Suprapubic skin (tissue), 4 donors: ENCODE data around the gene GGCX. TPM values are rescaled to one million over a fixed set of nuclear protein-coding genes. Genes with fewer than 3 reads are reported as not detected.
"Not testable (repeated sequence)": the region's sequence is repeated elsewhere in the genome, so short reads cannot be mapped to it uniquely, and the experiment has no call there.

ENCODE experiments used
- DNase-seq, 2 donors: peaks; one replicate each; pipeline ENCODE4 v3.0.0-alpha.2; 2019; ENCODE audit warnings: low spot score in 2 of 2
- H3K27ac ChIP-seq: fragments of 200-600 bp; sonication (generic); one replicate; pipeline ENCODE4 v1.5.1; 2019
- H3K27me3 ChIP-seq: fragments of 200-600 bp; sonication (generic); one replicate; pipeline ENCODE4 v1.5.1; 2019
- H3K36me3 ChIP-seq: fragments of 200-600 bp; sonication (generic); one replicate; pipeline ENCODE4 v1.5.1; 2019
- H3K4me1 ChIP-seq: fragments of 200-600 bp; sonication (generic); one replicate; pipeline ENCODE4 v1.5.1; 2019
- H3K4me3 ChIP-seq: fragments of 200-600 bp; sonication (generic); one replicate; pipeline ENCODE4 v1.5.1; 2019; ENCODE audit warnings: mild to moderate bottlenecking
- H3K9me3 ChIP-seq: fragments of 200-600 bp; sonication (generic); one replicate; pipeline ENCODE4 v1.5.1; 2019
- CTCF ChIP-seq, 2 donors: fragments of 200-600 bp in 1 of 2; fragments of 450-650 bp in 1 of 2; sonication (generic) in 1 of 2; IDR thresholded peaks; one replicate each; pipeline ENCODE4 v1.5.1; 2016 to 2019; ENCODE audit warnings: antibody characterized with exemption in 2 of 2, mild to moderate bottlenecking in 1 of 2, moderate library complexity in 1 of 2
- EP300 ChIP-seq: sonication (generic); formaldehyde crosslinking; IDR thresholded peaks from one replicate; pipeline ENCODE4 v1.6.1; 2017; ENCODE audit warnings: antibody characterized with exemption
- POLR2A ChIP-seq, 2 donors: fragments of 450-650 bp; IDR thresholded peaks; one replicate each; pipeline ENCODE4 v1.6.1; 2017; ENCODE audit warnings: antibody characterized with exemption in 2 of 2, mild to moderate bottlenecking in 2 of 2, moderate library complexity in 2 of 2
- POLR2AphosphoS5 ChIP-seq, 3 donors: sonication (generic); formaldehyde crosslinking; IDR thresholded peaks; one replicate each; pipeline ENCODE4 v1.6.1; 2017; ENCODE audit warnings: antibody characterized with exemption in 3 of 3
- whole genome bisulfite sequencing: methylation state at CpG from one replicate; pipeline ENCODE4 v1.1.5; 2018; 5-methylcytosine and 5-hydroxymethylcytosine counted together
- total RNA-seq, 4 donors: library from RNA; depleted of rRNA; stranded (reverse); fragments of >200 nt; gene quantifications; one replicate each; pipeline ENCODE4 v1.1.0, GENCODE V29; 2016

Gene GGCX
- total RNA-seq, 4 donors from 2014 or later = 23.2 to 38.9 (median 27.7) TPM

GRCh38 chr2:85577063-85577385 is 15.7 kb upstream of the GGCX start:
- 45% methylated on average over 3 of the region's 3 CpGs for WGBS
- Histone ChIP-seq H3K4me1 (peaks cover 35% of the 10 kb centered on the region), H3K4me3 (peak overlapping the region; percentile 56), H3K27ac (peak overlapping the region; percentile 90), H3K36me3 (no peaks in the 10 kb centered on the region), H3K9me3 (no peaks in the 10 kb centered on the region), H3K27me3 (no peaks in the 10 kb centered on the region)
- no peak for DNase-seq
- TF ChIP-seq EP300 = no peak

GRCh38 chr2:85575739-85576138 is 14.4 kb upstream of the GGCX start:
- Histone ChIP-seq H3K27me3 (no peaks in the 10 kb centered on the region), H3K27ac (no peak overlapping the region), H3K4me3 (no peak overlapping the region), H3K4me1 (peaks cover 35% of the 10 kb centered on the region), H3K36me3 (no peaks in the 10 kb centered on the region), H3K9me3 (no peaks in the 10 kb centered on the region)
- no peak for TF ChIP-seq POLR2A (IDR thresholded peaks at IDR 0.05)
- TF ChIP-seq EP300 = no peak
- no peak for TF ChIP-seq CTCF (IDR thresholded peaks at IDR 0.05)
- no peak for TF ChIP-seq POLR2AphosphoS5 (IDR thresholded peaks at IDR 0.05)
- no peak for DNase-seq
- 94% methylated on average over 8 of the region's 8 CpGs for WGBS

GRCh38 chr2:85566265-85566664 is 5.0 kb upstream of the GGCX start:
- Histone ChIP-seq H3K27ac (no peak overlapping the region), H3K36me3 (no peaks in the 10 kb centered on the region), H3K9me3 (no peaks in the 10 kb centered on the region), H3K27me3 (no peaks in the 10 kb centered on the region), H3K4me1 (peaks cover 6% of the 10 kb centered on the region), H3K4me3 (no peak overlapping the region)
- WGBS = 90% methylated on average over 4 of the region's 4 CpGs
- no peak for DNase-seq
- TF ChIP-seq CTCF (IDR thresholded peaks at IDR 0.05) (no peak), EP300 (no peak), POLR2A (IDR thresholded peaks at IDR 0.05) (no peak), POLR2AphosphoS5 (IDR thresholded peaks at IDR 0.05) (no peak)

GRCh38 chr2:85564144-85564563 is 2.9 kb upstream of the GGCX start:
- Histone ChIP-seq H3K36me3 (peaks cover 1% of the 10 kb centered on the region), H3K4me1 (peaks cover 22% of the 10 kb centered on the region), H3K27me3 (no peaks in the 10 kb centered on the region), H3K4me3 (no peak overlapping the region), H3K9me3 (no peaks in the 10 kb centered on the region), H3K27ac (no peak overlapping the region)
- DNase-seq = no peak
- WGBS = 88% methylated on average over 5 of the region's 5 CpGs
- TF ChIP-seq EP300 (no peak), CTCF (IDR thresholded peaks at IDR 0.05) (no peak), POLR2AphosphoS5 (IDR thresholded peaks at IDR 0.05) (no peak), POLR2A (IDR thresholded peaks at IDR 0.05) (no peak)

GRCh38 chr2:85560812-85561279 is 447 bp downstream of the GGCX start:
- TF ChIP-seq CTCF (IDR thresholded peaks at IDR 0.05) = no peak
- no peak for TF ChIP-seq POLR2A (IDR thresholded peaks at IDR 0.05)
- TF ChIP-seq EP300 = no peak
- TF ChIP-seq POLR2AphosphoS5 (IDR thresholded peaks at IDR 0.05) = no peak
- H3K27me3 ChIP-seq = no peaks in the 10 kb centered on the region
- H3K9me3 ChIP-seq = no peaks in the 10 kb centered on the region
- peaks cover 23% of the 10 kb centered on the region for H3K36me3 ChIP-seq
- no peak for DNase-seq
- H3K4me1 ChIP-seq = peaks cover 22% of the 10 kb centered on the region
- H3K4me3 ChIP-seq = peak overlapping the region; percentile 86
- H3K27ac ChIP-seq = peak overlapping the region; percentile 69
- 5% methylated on average over 14 of the region's 14 CpGs for WGBS

GRCh38 chr2:85560403-85560726 is 928 bp downstream of the GGCX start:
- Histone ChIP-seq H3K36me3 (peaks cover 27% of the 10 kb centered on the region), H3K4me3 (peak overlapping the region; percentile 86), H3K27ac (peak overlapping the region; percentile 69), H3K4me1 (peaks cover 22% of the 10 kb centered on the region)
- H3K27me3 ChIP-seq, DNase-seq, H3K9me3 ChIP-seq: not testable (repeated sequence)
- WGBS = 78% methylated on average over 12 of the region's 12 CpGs
